Colon (tissue), 2 donors: ENCODE results near the gene ZSCAN1.

Experiments used
- FAIRE-seq: peaks from 2 replicates; lab custom pipeline; 2012; peaks lifted over from hg19 to GRCh38; lab: Jason Lieb, UNC
- donor health status: control.
- donor health status: control.

Gene ZSCAN1

DNA sequence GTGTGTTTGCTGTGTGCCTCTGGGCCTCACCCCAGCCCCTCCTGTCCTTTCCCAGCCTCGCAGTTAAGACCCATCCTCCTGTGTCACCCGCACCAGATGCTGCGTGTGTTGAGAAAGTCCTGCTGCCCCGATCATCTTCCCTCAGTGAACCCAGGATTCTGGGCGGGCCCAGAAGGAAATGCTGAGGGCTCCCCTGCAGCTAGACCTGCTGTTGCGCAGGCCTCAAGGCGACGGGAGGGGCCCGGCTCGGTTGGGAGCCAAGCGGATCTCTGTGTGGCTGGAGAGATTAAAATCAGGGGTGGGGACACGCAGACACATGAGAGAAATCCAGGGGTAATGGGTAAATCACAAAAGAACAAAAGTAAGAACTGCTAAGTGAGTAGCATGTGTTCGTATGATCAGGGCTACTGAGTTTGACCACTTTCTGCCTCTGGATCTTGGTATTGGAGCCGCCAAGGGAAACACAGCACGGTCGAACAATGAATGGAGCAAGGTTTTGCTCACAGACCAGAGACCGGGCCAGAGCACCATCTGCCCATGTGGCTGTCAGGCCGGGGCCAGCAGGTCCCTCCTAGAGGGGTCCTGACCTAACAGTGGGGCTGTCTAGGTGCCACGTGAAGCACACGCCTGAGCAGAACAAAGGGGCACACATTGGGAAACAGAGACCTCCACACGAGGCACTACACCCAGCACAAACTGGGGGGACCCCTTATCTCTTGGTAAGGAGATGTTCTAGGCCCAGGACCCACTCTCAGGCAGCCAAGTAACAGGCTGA is 7.1 kb downstream of the ZSCAN1 start:
- FAIRE-seq, result no peak

DNA sequence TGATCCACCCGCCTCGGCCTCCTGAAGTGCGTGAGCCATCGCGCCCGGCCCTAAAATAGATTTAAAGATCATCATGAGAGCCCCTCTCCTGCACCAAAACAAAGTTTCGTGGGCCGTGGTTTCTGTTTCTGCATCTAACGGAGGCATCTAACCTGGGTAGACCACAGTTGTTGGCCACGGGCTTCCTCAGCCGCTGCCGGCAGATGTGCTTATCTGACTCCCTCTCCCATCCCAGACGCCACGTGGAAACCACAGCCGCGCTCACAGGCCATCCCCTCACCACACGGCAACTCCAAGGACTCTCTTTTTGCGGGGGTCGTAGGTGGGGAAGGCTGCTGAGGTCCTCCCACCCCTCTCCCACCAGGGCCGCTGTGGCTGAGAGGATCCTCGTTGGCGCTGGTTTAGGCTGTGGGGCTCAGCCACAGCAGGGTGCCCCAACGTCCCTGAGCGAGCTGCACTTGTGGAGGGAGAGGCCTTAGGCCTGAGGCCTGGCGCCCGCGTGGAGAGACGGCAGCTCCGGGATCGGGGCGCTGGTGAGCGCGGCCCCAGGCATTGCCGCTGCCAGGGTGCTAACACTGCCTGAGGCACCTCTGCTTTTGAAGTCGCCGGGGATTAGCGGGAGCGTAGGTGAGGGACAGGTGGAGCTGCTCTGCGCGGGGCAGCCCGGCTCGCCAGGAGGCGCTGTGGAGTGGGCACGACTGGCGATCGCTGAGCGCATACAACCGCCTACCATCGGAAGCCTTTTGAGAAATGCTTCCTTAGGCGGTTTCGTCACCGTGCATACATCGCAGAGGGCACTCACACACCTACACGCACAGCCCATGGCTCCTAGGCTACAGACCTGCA is 8.9 kb downstream of the ZSCAN1 start:
- no peak for FAIRE-seq

DNA sequence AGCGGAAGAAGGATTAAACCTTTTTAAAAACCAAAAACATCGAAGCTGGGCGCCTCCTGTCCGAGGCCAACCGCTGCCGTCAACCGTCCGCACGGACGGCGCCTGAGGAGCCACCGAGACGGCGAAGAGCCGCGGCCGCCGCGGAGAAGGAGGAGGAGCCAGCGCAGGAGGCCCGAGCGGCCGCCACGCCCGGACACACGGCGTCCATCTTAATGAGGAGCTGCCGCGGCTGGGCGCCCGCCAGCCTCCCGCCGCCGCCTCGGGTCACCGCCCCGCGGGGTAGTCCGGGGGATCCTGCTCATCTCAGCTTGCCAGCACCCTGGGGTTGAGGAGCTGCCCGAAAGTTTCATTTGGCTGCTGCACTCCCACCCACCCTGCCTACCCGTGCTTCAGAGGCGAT is 10.6 kb downstream of the ZSCAN1 start:
- no peak for FAIRE-seq

DNA sequence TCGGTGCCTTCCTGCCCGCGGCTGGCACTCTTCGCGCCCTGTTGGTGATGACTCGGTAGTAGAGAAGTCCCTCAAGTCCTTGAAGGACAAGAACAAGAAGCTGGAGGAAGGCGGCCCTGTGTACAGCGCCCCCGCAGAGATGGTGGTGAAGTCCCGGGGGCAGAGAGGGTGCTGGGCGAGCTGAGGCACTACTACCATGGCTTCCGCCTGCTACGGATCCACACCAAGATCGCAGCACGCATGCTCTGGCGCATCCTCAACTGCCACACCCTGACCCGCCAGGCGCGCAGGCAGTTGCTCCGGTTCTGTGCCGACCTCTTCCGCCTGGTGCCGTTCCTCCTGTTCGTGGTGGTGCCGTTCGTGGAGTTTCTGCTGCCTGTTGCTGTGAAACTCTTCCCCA is 11.1 kb downstream of the ZSCAN1 start:
- FAIRE-seq, result no peak

DNA sequence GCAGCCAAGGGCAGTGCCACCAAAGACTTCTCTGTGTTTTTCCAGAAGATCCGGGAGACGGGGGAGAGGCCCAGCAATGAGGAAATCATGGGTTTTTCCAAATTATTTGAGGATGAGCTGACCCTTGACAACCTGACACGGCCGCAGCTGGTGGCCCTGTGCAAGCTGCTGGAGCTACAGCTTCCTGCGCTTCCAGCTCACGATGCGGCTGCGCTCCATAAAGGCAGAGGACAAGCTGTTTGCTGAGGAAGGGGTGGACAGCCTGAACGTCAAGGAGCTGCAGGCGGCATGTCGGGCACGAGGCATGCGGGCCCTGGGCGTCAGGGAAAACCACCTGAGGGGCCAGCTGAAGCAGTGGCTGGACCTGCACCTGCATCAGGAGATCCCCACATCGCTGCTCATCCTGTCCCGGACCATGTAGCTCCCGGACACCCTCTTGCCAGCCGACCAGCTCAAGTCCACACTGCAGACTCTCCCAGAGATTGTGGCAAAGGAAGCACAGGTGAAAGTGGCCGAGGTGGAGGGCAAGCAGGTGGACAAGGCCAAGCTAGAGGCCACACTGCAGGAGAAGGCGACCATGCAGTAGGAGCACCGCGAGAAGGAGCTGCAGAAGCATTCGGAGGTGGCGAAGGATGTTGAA is 11.7 kb downstream of the ZSCAN1 start:
- FAIRE-seq, result no peak

DNA sequence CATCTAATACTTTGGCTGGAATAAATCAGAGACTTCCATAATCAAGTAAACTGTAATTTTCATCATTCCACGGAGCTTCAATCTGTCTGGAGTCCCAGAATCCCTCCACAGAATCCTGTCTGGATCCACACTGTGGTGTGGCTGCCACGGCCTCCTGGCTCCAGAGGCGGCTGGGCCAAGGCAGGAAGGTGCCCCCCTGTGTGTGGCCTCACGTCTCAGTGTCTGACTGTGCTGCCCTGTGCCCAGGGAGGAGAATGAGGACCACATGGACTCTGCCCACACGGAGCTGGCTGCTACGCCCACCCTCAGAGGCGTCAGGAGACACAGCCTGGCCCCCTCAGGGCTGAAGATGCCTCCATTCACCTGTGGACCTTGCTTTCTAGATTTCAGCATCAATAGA is 13.0 kb downstream of the ZSCAN1 start:
- no peak for FAIRE-seq

DNA sequence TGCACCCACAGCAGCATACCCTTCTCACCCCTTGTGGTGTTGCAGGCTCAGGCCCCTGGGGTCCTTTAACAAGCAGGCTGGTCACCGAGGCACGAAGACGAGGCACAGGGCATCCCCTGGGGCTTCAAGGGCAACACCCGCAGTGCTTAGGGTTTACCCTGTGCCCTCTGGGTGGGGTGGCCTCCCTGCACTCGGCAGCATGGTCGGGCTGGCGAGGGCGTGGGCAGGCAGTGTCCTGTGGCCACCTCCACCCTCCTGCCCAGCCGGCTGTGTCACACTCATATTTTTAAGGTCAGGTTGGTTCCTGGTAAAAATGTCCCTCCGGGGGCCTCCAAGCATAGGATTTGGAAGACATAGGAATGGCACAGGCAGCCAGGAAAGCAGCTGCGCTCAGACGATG is 13.8 kb downstream of the ZSCAN1 start:
- FAIRE-seq, result no peak

DNA sequence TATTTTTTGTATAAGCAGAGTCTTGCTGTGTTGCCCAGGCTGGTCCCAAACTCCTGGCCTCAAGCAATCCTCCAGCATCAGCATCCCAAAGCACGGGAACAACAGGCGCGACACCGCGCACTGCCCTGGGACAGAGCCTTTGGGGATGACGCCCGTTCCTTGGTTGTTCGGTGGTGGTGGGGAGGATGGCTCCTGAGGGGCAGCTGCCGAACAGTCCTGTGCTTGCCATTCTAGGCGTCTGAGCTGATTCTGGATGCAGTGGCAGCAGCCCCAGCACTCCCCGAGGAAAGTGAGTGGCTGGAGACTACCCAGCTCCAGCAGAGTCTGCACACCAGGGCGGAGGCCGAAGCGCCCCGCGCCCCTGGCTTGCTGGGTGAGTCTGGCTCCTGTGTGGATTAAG is 18.4 kb downstream of the ZSCAN1 start:
- no peak for FAIRE-seq

DNA sequence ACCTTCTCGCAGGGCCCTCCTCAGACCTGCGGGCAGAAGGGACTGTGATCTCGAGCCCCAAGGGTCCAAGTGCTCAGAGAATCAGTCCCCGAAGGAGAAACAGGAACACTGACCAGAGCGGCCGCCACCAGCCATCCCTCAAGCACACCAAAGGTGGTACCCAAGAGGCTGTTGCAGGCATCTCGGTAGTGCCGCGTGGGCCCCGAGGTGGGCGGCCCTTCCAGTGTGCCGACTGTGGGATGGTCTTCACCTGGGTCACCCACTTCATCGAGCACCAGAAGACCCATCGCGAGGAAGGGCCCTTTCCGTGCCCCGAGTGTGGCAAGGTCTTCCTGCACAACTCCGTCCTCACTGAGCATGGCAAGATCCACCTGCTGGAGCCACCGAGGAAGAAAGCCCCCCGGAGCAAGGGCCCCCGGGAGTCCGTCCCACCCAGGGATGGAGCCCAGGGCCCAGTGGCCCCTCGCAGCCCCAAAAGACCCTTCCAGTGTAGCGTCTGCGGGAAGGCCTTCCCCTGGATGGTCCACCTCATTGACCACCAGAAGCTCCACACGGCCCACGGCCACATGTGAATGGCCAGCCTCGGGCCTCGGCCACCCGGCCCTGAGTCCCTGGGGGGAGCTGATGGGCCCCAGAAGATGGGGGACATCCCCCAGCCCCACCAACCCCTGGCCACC is 19.8 kb downstream of the ZSCAN1 start:
- no peak for FAIRE-seq

DNA sequence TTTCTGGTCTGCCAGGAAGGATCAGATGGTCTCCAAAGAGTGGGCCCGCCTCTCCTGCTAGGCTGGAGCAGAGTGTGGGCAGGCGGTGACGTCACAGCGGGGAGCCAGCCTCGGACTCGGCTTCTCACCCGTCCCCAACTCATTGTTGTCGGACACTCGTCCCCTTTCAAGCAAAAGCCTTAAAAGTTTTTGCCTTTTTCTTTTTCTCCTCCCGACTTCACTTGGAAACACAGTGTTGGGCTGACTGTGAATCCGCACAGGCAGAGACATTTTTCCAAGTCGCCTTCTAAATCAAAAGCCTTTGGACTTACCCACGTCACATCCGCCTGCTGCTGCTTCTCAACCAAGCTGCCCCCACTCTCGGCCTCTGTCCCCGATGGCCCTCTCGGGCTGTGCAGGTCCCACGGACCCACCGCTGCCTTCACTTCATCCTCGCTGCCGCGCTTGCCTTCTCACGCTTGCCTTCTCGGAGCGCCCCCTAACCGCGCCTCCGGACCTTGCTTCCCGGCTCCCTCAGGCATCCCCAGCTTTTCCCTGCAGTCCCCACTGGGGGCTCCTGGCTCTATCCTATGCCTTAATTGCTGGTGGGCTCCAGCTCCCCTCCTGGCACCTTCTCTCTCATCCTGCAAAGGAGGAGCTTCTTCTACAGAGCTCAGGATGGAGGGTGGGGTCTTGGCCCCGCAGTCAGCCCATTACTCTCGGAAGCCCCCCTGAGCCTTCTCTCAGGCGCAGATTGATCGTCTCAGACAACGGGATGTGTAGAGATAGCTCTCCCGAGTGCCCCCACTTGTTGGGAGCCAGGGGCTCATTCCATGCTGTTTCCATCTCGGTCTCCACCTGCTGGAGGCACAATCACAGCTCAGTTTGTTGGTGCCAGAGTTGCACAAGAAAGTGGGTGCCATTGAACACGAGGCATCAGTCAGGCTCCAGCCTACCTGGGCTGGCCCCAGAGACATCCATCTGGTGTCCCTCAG is 21.4 kb downstream of the ZSCAN1 start:
- FAIRE-seq, result no peak

DNA sequence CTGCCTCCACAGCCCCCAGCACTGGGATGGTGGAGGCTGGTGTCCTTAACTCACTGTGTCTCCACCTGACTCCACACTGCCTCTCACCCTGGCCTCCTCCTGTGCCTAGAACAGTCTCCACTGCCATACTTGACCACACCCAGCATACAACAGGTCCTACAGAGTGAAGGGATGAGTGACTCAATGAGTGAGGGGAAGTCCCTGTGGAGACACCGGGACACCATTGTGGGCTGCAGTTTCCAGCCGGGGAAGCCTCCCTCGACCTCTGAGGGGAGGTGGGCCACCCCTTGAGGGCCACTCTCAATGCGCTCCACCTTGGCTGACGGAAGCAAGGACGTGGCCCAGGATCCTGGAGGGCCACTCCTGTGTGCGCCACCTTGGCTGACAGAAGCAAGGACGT is 22.4 kb downstream of the ZSCAN1 start:
- no peak for FAIRE-seq

DNA sequence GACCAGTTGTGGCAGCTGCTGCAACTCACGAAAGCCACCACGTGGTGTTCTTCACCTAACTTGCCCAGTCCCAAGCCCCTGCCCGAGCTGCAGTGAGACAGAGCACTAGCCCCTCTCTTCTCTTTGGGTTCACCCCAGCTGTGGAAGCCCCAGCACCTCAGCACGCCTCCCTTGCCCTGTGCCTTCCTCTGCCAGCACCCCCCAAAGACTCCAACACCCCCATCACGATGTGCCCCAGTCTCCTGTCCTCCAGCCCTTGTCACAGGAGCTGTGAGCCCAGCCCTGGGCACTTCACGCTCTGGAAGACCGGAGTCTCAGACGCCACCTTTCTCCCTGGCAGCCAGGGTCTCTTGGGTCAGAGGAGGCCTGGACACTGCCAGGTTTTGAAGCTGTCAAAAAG is 23.0 kb downstream of the ZSCAN1 start:
- FAIRE-seq, result no peak

DNA sequence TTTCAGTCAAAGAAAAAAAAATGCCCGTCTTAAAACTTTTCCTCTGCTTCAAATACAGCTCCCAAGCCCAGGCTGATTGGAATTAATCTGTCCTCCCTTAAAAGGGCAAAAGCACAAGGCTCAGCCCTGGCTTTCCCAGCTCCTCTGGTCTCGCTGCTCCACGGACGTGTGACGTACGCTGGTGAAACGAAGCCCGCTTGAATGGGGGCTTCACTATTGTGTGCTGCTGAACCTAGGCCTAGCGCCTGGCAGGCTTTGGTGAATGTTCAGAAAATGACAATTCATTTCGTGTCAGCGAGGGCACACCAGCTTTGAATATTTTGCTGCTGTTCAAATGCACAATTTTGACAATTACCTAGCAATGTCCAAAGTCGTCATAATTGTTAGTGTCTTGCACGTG is 24.6 kb downstream of the ZSCAN1 start:
- no peak for FAIRE-seq

DNA sequence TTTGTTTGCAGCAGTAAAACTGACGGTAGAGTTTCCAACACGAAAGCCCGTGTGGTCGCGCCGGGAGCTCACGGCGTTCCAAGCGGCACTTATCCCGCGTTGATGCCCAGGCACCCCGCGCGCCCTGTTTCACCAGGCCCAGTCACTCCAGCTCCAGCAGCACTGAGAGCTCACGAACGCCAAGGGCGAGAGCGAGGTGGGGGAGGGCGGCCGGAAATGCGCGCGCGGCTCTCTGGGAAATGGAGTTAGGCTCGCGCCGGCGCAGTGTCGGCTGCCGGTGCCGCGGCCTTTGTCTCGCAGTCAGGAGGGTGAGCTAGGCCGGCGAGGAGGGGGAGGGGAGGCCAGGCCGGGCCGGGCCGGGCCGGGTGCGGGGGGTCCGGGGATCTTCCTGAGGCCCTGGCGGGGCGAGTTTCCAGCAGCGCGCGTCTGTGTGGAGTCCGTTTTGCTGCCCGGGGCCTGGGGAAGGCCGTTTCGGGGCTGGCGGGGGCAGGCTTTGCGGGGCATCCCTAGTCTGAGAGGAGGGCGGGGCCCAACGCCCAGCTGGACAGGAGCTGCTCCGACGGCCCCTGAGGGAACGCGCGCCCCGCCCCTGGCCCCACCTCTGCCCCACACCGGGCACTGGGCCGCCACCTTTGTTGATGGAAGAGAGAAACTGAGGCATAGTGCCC is 25.3 kb downstream of the ZSCAN1 start, which contains the start of gene ZNF135:
ZNF135 (plus strand) TSS at position 280 of the 668 bp plus-strand sequence. CDS start 721 bp downstream, outside the sequence.
- FAIRE-seq, result no peak

DNA sequence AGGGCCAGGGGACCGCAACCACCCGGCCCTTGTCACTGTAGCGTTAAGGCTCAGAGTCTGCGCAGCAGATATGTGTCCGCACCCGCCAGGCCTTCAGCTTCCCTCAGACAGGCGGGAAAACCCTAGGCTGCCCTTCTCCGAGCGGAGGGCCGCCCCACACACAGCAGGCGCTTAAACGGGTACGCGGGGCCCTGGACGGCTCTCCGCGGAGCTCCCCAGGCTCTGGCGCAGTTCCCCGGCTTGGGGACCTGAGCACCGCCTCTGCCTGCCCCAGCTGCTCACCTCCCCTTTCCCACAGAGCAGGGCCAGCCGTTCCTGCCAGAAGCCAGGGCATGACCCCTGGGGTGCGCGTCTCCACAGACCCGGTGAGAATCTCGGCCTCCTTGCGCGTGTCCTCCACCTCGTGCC is 25.9 kb downstream of the ZSCAN1 start:
- FAIRE-seq, result no peak

DNA sequence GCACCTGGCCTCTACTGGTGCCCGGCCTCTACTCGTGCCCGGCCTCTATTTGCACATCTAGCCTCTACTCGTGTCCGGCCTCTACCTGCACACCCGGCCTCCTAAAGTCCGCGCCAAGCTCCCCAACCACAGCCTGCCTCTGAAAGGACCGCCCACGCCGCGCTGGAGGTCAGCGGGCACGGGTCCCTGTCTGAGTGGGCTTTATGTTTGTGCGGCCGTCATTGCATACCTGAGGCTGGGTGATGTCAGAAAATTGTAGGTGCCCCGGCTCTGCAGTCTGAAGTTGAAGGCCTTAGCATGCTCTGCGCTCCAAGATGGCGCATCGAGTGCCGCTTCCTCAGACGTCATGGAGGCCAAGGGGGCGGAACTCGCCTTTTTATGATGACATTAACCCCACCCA is 26.4 kb downstream of the ZSCAN1 start:
- no peak for FAIRE-seq

DNA sequence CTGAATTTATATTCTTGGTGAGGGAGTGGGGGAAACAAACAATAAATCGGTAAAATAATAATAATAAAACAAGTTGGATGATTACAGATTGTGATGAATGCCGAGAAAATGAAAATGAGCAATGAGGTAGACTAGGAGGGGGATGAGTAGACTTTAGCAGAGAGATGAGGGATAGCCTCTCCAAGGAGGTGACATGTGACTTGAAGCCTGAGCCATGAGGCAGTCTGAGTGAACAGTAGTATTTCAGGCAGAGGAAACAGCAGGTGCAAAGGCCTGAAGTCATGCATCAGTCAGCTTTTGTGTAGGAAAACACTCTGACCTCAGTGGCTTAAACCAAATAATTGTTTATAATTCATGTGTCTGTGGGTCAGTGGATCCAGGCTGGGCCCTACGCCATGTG is 29.9 kb downstream of the ZSCAN1 start:
- FAIRE-seq, result no peak

DNA sequence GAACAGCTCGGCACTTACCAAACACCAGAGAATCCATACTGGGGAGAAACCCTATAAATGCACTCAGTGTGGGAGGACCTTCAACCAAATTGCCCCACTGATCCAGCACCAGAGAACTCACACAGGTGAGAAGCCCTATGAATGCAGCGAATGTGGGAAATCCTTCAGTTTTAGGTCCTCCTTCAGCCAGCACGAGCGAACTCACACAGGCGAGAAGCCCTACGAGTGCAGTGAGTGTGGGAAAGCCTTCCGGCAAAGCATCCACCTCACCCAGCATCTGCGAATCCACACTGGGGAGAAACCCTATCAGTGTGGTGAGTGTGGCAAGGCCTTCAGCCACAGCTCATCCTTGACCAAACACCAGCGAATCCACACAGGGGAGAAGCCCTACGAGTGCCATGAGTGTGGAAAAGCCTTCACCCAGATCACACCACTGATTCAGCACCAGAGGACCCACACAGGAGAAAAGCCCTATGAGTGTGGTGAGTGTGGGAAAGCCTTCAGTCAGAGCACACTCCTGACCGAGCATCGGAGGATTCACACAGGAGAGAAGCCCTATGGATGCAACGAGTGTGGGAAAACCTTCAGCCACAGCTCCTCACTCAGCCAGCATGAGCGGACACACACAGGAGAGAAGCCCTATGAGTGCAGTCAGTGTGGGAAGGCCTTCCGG is 33.6 kb downstream of the ZSCAN1 start:
- no peak for FAIRE-seq

DNA sequence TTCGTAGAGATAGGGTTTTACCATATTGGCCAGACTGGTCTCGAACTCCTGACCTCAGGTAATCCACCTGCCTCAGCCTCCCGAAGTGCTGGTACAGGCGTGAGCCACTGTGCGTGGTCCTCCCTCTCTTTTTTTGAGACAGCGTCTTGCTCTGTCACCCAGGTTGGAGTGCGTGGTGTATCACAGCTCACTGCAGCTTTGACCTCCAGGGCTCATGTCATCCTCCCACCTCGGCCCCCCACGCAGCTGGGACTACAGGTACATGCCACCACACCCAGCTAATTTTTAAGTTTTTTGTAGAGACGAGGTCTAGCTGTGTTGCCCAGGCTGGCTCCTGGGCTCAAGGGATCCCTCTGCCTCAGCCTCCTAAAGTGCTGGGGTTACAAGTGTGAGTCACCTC is 46.0 kb downstream of the ZSCAN1 start:
- no peak for FAIRE-seq

DNA sequence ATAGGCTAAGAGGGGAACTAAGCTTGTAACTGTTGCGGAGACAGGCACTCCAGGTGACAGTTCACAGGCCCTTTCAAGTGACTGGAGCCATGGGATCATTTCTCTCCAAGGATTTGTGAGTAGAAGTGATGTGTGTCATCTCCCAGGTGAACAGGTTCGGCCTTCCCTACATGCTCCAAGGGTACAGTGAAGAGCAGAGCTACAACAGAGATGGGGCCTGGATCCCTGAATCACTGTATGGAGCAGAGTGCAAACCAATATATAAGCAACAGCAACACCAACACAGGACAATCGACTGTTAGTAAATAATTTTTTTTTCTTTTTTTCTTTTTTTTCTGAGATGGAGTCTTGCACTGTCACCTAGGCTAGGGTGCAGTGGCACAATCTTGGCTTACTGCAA is 49.2 kb downstream of the ZSCAN1 start:
- FAIRE-seq, result no peak
